GM19438 (cell line): ENCODE measurements around the gene KLHL11.
"Not testable (repeated sequence)": the region's sequence is repeated elsewhere in the genome, so short reads cannot be mapped to it uniquely, and the experiment has no call there.

Experiments
- ATAC-seq: cut with Tn5 transposase; IDR thresholded peaks from one replicate; pipeline ENCODE4 v1.9.1; 2021; ENCODE audit warnings: low read depth; ENCODE audit not compliant: unreplicated experiment

KLHL11 gene

DNA sequence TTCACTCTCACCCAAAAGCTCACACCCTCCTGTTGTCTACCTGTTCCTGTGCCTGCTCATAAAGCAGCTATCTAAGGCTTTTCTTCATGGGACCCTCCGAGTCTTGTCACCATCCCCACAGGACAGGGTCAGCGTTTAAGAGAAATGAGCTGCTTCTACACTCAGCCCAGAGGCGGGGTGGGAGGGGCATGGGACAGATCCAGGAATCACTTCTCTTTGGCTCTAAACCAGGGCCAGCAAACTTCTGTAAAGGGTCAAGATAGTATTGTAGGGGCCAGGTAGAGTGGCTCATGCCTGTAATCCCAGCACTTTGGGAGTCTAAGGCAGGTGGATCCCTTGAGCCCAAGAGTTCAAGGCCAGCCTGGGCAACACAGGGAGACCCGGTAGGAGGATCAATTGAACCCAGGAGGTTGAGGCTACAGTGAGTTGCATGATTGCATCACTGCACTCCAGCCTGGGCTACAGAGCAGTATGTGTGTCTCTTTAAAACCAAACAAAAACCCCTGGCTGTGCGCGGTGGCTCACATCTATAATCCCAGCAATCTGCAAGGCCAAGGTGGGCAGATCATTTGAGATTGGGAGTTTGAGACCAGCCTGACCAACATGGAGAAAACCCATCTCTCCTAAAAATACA, 23.2 kb upstream of the KLHL11 start:
- no peak for ATAC-seq

- ATAC-seq, result no peak
Observed at GRCh38 chr17:41885733-41886132, 20.5 kb upstream of the KLHL11 start.

GRCh38 chr17:41882756-41883155, 17.5 kb upstream of the KLHL11 start:
- no peak for ATAC-seq

DNA sequence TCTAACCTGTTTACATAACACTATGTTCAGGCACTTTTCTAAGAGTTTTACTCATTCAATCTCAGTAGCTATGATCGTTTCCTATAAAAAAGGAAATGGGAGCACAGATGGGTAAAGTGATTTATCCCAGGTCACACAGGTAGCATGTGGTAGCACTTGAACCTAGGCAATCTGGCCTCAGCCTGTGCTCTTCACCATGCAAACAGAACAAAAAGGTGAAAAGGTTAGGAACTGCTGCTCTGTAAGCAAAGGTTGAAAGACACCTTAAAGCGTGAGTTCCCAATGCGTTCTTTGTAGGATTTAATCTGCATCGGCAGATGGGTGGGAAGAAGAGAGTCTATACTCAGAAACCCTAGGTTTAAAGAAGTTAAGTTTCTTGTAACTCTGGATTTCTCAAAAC, 14.9 kb upstream of the KLHL11 start:
- no peak for ATAC-seq

DNA sequence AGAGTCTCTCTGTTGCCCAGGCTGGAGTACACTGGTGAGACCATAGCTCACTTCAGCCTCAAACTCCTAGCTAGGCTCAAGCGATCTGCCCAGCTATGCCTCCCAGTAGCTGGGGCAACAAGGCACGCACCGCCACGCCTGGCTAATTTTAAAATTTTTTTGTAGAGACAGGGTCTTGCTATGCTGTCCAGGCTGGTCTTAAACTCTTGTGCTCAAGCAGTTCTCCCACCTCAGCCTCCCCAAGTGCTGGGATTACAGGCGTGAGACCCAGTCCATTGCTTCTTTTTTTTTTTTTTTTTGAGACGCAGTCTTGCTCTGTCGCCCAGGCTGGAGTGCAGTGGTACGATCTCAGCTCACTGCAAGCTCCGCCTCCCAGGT, 9.1 kb upstream of the KLHL11 start:
- ATAC-seq, result not testable (repeated sequence)

DNA sequence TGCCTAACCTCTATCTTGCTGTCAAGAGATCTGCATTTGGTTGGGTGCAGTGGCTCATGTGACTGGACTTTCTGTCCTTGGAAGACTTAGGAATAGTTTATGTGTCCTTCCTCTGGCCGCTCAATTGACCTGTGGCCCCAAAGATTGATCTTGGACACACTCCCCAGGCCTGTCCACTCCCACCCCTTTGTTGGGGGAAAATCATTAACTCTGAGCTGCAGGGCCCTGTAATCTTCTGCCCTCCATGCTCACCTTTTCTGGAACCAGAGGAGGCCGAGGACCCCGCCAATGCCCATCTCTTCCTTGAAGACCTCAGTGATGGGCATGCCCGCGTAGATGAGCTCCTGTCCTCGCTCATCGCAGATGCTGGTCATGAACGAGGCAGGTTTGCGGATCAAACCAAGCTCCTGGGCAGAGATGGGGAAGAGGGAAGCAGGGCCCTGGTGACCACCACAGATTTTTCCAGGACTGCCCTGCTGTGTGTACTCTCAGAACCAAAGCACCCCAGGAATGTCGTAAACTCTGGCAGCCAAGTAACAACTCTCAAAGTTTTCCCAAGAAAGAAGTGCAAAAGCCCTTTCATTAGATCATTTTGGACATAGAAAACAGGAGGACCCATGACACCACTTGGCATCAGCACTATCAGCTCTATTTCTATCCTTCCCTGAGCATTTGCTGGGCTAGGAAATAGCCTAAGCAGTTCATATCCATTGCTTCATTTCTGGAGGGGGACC, 8.5 kb upstream of the KLHL11 start:
- ATAC-seq, result no peak

DNA sequence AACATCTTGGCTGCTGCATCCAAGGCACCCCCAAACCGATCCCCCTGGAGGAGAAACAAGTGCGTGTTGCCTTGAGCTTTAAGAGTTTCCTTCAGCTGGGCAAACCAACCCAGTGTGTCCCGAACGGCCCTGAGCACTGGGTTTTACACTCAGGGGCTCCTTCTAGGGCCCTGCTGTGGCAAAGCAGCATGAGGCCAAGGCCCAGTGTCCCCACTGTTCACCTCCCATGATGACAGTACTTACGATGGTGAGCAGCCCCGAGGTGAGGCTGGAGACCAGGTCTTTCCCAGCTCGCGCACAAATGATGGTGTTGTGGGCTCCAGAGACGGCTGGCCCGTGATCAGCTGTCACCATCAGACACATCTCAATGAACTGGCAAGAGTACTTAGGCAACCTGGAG, 6.6 kb upstream of the KLHL11 start:
- no peak for ATAC-seq

GRCh38 chr17:41870627-41871026, 5.4 kb upstream of the KLHL11 start:
- ATAC-seq, result no peak

- no peak for ATAC-seq
Observed at GRCh38 chr17:41870097-41870496, 4.9 kb upstream of the KLHL11 start.

- ATAC-seq, result no peak
Observed at GRCh38 chr17:41869426-41869825, 4.2 kb upstream of the KLHL11 start.

GRCh38 chr17:41868568-41868967, 3.3 kb upstream of the KLHL11 start:
- ATAC-seq, result no peak

DNA sequence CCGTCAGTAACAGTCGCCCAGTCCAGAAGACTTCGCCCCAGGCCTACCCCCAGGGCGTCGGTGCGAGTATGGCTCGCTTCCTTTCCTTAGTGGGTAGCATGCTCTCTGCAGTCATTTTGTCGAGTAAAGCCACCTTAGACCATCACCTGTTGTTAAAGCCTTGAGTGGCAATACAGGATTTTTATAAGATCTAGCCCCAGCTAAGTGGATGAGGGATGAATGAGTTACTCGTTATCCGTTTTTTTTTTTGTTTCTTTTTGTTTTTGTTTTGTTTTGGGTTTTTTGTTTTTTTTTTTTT, 322 bp upstream of the KLHL11 start:
- no peak for ATAC-seq

GRCh38 chr17:41864498-41864835, 756 bp downstream of the KLHL11 start:
- ATAC-seq, result no peak

- no peak for ATAC-seq
Observed at GRCh38 chr17:41863074-41863848, 2.0 kb downstream of the KLHL11 start.

DNA sequence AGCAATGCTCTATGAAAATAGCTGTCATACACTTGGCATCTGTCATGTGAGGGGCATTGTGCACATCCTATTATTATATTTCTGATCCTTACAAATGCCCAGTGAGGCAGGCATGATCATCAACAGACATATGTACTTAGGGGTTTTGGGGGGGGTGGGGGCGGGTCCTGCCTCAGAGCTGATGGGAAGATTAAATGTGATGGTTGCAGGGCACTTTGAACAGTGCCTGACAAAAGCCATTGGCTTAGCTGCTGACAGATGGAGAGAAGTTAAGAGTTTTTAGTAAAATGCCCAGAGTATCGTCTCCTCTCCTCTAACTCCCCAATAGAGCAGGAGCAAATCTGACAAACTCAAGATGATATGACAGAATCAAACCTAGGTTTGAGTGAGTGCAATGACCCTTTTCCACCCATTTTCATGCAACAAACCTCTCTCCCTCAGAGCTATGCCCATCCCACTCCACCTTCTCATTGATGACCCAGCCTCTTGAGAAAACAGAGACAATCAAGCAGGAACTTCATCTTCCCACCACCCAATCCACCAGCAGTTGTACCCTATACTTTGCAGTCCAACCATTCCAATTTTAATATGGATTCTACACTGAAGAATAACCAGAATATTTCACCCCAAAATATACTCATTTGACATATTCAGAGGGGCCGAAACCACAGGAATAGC, 4.8 kb downstream of the KLHL11 start:
- ATAC-seq, result no peak

DNA sequence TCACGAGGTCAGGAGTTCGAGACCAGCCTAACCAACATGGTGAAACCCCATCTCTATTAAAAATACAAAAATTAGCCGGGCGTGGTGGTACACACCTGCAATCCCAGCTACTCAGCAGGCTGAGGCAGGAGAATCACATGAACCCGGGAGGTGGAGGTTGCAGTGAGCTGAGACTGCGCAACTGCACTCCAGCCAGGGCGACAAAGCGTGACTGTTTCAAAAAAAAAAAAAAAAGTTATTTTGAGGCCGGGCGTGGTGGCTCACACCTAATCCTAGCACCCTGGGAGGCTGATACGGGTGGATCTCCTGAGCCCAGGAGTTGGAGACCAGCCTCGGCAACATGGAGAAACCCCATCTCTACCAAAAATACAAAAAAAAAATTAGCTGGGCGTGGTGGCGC, 13.8 kb downstream of the KLHL11 start:
- not testable (repeated sequence) for ATAC-seq

GRCh38 chr17:41849251-41849990, 15.8 kb downstream of the KLHL11 start:
- ATAC-seq, result no peak

- no peak for ATAC-seq
Observed at GRCh38 chr17:41848788-41849187, 16.4 kb downstream of the KLHL11 start.

DNA sequence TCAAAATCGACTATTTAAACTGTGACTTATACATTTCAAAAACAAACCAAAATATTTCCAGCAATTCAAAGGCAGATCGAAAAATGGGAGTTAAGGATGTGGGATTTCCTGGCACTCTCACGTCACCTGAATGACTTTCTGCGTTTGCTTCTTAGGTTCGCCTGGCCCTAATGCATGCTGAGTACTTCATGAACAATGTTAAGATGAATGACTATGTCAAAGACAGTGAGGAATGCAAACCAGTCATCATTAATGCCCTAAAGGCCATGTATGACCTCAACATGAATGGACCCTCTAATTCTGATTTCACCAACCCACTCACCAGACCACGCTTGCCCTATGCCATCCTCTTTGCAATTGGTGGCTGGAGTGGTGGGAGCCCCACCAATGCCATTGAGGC, 20.3 kb downstream of the KLHL11 start:
- no peak for ATAC-seq

- ATAC-seq, result not testable (repeated sequence)
Observed at GRCh38 chr17:41840781-41841180, 24.4 kb downstream of the KLHL11 start.

DNA sequence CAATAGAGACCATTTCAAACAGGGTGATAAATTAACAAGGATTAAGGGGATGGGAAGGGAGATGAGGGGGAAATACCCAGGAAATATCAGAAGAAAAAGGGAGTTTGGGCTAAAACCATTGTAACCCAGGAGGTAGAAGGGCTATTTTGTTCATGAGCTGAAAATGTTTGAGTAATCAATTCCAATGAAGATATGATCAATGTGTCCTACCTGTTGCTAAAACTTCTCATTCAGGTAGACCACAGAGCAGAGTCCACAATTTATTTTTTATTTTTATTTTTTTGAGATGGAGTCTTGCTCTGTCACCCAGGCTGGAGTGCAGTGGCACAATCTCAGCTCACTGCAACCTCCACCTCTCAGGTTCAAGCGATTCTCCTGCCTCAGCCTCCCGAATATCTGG, 25.8 kb downstream of the KLHL11 start:
- ATAC-seq, result not testable (repeated sequence)
